ENCODE data around the gene ELAC2.
A peak's percentile ranks its signal among the peaks of the same experiment; 100 is the strongest.

ELAC2 gene, protein sequence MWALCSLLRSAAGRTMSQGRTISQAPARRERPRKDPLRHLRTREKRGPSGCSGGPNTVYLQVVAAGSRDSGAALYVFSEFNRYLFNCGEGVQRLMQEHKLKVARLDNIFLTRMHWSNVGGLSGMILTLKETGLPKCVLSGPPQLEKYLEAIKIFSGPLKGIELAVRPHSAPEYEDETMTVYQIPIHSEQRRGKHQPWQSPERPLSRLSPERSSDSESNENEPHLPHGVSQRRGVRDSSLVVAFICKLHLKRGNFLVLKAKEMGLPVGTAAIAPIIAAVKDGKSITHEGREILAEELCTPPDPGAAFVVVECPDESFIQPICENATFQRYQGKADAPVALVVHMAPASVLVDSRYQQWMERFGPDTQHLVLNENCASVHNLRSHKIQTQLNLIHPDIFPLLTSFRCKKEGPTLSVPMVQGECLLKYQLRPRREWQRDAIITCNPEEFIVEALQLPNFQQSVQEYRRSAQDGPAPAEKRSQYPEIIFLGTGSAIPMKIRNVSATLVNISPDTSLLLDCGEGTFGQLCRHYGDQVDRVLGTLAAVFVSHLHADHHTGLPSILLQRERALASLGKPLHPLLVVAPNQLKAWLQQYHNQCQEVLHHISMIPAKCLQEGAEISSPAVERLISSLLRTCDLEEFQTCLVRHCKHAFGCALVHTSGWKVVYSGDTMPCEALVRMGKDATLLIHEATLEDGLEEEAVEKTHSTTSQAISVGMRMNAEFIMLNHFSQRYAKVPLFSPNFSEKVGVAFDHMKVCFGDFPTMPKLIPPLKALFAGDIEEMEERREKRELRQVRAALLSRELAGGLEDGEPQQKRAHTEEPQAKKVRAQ

DNA sequence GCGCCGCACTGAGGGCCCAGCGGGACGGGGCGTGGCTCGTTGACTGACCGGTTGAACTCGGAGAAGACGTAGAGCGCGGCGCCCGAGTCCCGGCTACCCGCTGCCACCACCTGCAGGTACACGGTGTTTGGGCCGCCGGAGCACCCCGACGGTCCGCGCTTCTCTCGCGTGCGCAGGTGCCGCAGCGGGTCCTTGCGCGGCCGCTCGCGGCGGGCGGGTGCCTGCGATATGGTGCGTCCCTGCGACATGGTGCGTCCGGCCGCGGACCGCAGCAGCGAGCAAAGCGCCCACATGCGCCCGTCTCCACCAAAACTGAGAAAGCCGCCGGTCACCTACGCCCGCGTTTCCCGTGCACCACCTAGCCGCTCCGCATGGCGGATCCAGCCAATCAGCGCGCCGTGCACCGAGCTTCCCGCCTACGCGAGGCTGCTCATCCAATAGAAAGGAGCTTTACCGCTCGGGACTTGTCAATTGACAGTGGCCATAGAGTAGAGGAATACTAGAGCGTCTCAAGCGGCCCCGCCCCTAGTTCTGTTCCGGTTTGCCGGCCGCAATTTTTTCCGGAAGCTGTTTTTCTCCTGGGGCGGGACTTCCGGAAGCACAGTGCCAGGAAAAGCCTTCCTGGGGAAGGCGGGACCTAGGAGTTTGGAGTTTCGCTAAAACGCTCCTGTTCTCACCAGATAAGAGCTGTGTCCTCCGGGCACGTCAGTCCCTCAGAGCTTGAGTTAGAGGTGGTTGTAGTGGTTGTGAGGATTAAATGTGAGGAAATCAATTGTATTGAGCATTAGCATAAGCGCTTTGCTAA, at the start of gene ELAC2:
Gene ELAC2 (minus strand): TSS at position 373 of the 805 bp plus-strand sequence. CDS start 80 bp downstream, at position 293.
- peak; percentile 54 for TF ChIP-seq GATA2 (IDR thresholded peaks at IDR 0.05; ENCODE audit: low read depth, low read length)
- no peak for TF ChIP-seq GATA3 (IDR thresholded peaks at IDR 0.05; ENCODE audit: low read depth, low read length)

- TF ChIP-seq GATA2 (IDR thresholded peaks at IDR 0.05; ENCODE audit: low read depth, low read length) (no peak), GATA3 (IDR thresholded peaks at IDR 0.05; ENCODE audit: low read depth, low read length) (no peak)
Observed at GRCh38 chr17:13065032-13065431, 47.2 kb upstream of the ELAC2 start.

GRCh38 chr17:13055131-13055530, 37.3 kb upstream of the ELAC2 start:
- TF ChIP-seq GATA3 (IDR thresholded peaks at IDR 0.05; ENCODE audit: low read depth, low read length) = no peak
- TF ChIP-seq GATA2 (IDR thresholded peaks at IDR 0.05; ENCODE audit: low read depth, low read length) = no peak

DNA sequence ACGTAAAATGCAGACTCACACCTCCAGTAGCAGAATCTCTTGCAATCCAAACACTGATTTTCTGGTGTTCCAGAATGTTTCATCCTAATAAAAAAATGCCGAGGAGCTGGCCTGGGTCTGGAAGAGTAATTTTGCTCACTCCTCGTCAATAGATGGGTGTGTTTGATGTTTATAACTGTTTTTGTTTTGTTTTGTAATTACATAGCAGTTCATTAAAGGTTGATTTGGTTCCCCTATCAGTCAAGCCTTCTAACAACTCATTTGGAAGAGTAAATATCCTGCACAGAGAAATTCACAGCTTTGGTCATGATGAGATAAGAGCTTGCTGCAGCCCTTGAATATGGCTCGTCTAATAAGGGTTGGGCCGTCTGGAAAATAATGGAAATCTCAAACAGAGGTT, 36.8 kb upstream of the ELAC2 start:
- no peak for TF ChIP-seq GATA2 (IDR thresholded peaks at IDR 0.05; ENCODE audit: low read depth, low read length)
- no peak for TF ChIP-seq GATA3 (IDR thresholded peaks at IDR 0.05; ENCODE audit: low read depth, low read length)

- TF ChIP-seq GATA3 (IDR thresholded peaks at IDR 0.05; ENCODE audit: low read depth, low read length) = no peak
- no peak for TF ChIP-seq GATA2 (IDR thresholded peaks at IDR 0.05; ENCODE audit: low read depth, low read length)
Observed at GRCh38 chr17:13051915-13052314, 34.1 kb upstream of the ELAC2 start.

- no peak for TF ChIP-seq GATA2 (IDR thresholded peaks at IDR 0.05; ENCODE audit: low read depth, low read length)
- no peak for TF ChIP-seq GATA3 (IDR thresholded peaks at IDR 0.05; ENCODE audit: low read depth, low read length)
Observed at GRCh38 chr17:13047011-13047606, 29.3 kb upstream of the ELAC2 start.

DNA sequence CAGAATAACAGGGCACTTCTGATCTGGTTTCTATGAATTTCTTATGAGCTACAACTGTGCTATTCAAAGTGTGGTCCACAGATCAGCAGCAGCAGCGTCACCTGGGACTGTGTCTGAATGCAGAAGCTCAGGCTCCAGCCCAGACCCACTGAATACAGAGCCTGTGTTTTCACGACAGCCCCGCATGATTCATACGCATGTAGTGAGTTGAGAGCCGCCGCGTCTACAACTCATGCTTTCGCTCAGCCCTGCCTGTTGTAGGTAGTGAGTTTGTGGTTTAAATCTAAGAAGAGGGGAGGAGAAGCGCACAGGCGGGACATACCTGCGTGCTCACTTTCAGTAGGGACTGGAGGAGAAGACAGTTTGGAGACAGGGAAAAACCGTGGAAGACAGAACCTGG, 28.5 kb upstream of the ELAC2 start:
- TF ChIP-seq GATA3 (IDR thresholded peaks at IDR 0.05; ENCODE audit: low read depth, low read length) (no peak), GATA2 (IDR thresholded peaks at IDR 0.05; ENCODE audit: low read depth, low read length) (no peak)

DNA sequence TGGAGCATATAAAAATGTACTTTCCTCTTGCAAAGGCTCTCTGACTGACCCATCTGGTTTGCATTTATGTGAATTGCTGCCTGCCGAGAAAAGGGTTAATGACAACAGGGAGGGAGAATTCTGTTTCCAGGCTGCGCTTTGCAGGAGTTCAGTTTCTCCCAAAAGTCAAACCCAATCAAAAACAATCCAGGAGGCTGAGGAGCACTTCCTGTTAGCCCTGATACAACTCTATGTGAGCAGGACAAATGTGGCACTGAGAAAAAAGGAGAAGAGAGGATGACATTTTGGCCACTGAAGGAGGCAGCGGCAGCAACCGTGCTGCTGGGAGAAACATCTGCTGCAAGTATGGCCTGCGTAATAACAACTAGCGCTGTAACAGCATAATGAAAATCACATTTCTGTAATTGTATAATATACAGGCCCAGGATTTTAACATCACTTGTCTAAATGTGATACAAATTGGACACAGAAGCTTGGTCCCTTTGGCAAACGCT, 26.8 kb upstream of the ELAC2 start:
- TF ChIP-seq GATA3 (IDR thresholded peaks at IDR 0.05; ENCODE audit: low read depth, low read length) (no peak), GATA2 (IDR thresholded peaks at IDR 0.05; ENCODE audit: low read depth, low read length) (no peak)

DNA sequence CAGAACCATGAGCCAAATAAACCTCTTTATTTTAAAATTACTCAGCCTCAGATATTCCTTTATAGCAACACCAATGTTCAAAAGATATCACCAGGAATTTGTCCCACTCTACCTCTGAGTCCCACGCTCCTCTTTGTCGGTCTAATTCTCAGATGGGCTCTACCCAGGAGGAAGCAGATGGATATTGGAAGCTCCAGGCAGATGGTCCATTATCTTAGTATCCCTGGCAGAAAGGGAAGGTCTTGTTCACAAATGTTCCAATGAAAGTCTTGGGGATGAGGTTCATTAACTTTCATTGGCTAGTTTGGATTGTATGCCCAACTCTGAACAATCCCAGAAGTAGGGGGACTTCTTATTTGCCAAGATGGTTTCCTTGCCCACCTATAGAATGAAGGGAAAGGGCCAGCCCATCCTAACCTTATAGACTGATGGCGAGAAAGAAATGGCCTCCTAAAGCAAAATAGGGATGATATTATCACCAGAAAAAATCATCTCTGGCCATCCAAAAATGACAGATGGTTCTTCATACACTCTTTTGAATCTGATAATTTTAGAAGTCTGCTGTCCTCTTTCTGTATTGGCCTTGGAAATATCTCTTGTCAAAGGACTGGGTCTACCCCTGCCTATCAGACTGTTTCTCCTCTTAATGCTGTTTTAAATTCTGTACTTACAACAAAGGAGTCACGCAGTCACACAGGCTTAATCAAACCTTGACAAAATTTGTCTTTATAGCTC, 21.3 kb upstream of the ELAC2 start:
- no peak for TF ChIP-seq GATA2 (IDR thresholded peaks at IDR 0.05; ENCODE audit: low read depth, low read length)
- TF ChIP-seq GATA3 (IDR thresholded peaks at IDR 0.05; ENCODE audit: low read depth, low read length) = no peak

- TF ChIP-seq GATA2 (IDR thresholded peaks at IDR 0.05; ENCODE audit: low read depth, low read length) (no peak), GATA3 (IDR thresholded peaks at IDR 0.05; ENCODE audit: low read depth, low read length) (no peak)
Observed at GRCh38 chr17:13036751-13037150, 18.9 kb upstream of the ELAC2 start.

DNA sequence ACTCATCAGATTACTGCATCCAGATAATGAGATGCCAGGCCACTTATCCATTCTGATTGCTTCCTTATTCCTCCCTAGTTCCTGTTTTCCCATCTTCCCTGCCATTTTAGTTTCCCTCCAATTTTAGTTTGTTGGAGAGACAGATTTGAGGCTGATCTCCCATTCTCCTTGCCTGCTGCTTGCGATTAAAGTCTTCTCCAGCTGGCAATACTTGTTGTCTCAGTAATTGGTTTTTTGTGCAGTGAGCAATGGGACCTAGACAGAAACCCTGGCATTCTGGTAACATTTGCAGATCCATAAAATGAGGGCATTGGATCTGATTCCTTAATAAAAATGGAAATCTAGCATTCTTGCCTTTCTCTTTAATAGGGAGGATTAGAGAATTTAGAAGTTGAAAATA, 17.6 kb upstream of the ELAC2 start:
- TF ChIP-seq GATA2 (IDR thresholded peaks at IDR 0.05; ENCODE audit: low read depth, low read length) = no peak

- TF ChIP-seq GATA3 (IDR thresholded peaks at IDR 0.05; ENCODE audit: low read depth, low read length) (no peak), GATA2 (IDR thresholded peaks at IDR 0.05; ENCODE audit: low read depth, low read length) (no peak)
Observed at GRCh38 chr17:13031718-13032350, 14.0 kb upstream of the ELAC2 start.
